ENCODE results near the gene ASIC2. TPM values are rescaled to one million over a fixed set of nuclear protein-coding genes. Genes with fewer than 3 reads are reported as not detected.

ASIC2 gene
- total RNA-seq, 3 donors from 2014 or later: 0.84 to 4.6 (median 0.98) TPM

DNA sequence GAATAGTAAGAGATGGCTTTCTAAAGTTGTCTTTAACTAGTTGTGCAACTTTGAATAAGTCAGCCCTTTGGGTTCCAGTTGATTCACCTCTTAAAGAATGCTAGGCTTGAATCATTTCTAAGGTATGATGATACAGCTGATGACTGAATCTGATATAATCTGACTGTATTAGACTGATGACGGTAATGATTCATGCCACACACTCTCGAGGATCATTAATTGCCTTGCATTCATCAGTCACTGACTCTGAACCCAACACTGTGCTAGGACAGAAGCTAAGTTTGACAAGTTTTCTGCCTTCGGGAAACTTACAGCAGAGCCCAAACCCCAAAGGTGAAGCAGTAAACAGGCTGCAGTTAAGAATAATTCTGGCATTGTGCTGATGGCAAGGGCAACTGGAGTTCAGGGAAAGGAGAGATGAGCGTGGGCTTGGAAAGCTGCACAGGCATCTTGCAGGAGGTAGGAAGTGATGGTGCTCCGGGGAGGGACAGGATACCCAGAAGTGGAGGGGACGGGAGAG lies 25.8 kb downstream of the ASIC2 start:
- Histone ChIP-seq H3K4me1 (ENCODE audit: low read depth) (no peaks in the 10 kb centered on the region), H3K4me3 (no peak overlapping the region), H3K36me3 (ENCODE audit: low read depth) (no peaks in the 10 kb centered on the region), H3K9me3 (no peaks in the 10 kb centered on the region)
- intact Hi-C loops (cut with DNase I, micrococcal nuclease): no loop called here
- DNase-seq: no peak
- TF ChIP-seq, protein P1, sequence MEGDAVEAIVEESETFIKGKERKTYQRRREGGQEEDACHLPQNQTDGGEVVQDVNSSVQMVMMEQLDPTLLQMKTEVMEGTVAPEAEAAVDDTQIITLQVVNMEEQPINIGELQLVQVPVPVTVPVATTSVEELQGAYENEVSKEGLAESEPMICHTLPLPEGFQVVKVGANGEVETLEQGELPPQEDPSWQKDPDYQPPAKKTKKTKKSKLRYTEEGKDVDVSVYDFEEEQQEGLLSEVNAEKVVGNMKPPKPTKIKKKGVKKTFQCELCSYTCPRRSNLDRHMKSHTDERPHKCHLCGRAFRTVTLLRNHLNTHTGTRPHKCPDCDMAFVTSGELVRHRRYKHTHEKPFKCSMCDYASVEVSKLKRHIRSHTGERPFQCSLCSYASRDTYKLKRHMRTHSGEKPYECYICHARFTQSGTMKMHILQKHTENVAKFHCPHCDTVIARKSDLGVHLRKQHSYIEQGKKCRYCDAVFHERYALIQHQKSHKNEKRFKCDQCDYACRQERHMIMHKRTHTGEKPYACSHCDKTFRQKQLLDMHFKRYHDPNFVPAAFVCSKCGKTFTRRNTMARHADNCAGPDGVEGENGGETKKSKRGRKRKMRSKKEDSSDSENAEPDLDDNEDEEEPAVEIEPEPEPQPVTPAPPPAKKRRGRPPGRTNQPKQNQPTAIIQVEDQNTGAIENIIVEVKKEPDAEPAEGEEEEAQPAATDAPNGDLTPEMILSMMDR (IDR thresholded peaks at IDR 0.05): no peak
- no peak for ATAC-seq

DNA sequence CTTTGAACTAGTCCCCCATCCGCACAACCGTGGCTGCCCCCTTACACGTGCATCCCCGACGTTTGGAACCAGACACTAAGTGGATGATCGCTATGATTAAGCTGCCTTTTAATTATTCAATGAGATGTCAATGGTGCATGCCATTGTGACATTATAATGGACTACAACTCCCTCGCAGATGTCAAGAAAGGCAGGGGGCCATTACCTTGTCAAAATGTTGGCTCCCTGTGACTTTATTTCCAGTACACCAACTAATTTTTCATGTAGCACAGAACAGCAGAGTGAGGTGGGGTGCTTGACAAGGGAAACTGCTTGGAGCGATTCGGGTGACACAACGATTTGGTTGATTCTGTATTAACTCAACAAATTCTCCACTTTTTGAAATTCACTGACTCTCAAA lies 26.5 kb downstream of the ASIC2 start:
- no peak for DNase-seq
- H3K36me3 ChIP-seq (ENCODE audit: low read depth): no peaks in the 10 kb centered on the region
- ATAC-seq: no peak
- H3K9me3 ChIP-seq: no peaks in the 10 kb centered on the region
- no peaks in the 10 kb centered on the region for H3K4me1 ChIP-seq (ENCODE audit: low read depth)
- no peak overlapping the region for H3K4me3 ChIP-seq
- intact Hi-C loops (cut with DNase I, micrococcal nuclease): no loop called here
- TF ChIP-seq, protein P1 (IDR thresholded peaks at IDR 0.05): no peak

DNA sequence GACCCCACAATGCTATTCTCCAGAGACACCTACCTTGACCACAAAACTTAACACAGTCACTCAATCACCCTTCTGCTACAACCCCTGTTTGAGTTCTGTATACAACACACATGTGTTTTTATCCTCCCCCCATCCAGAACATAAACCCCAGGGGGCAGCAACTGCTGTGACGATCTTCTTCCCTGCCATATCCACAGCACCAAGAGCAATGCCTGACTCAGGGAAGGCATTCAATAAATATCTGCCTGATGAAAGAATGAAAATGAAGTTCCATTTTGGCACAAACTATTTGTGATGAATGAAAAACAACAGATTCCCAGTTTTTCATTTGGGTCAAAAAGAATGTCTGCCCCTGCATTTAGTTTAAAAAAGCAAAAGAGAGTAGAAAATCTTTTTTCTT lies 27.0 kb downstream of the ASIC2 start:
- H3K4me1 ChIP-seq (ENCODE audit: low read depth): no peaks in the 10 kb centered on the region
- no peaks in the 10 kb centered on the region for H3K36me3 ChIP-seq (ENCODE audit: low read depth)
- ATAC-seq: no peak
- intact Hi-C loops (cut with DNase I, micrococcal nuclease): no loop called here
- TF ChIP-seq, protein P1 (IDR thresholded peaks at IDR 0.05): no peak
- H3K4me3 ChIP-seq: no peak overlapping the region
- H3K9me3 ChIP-seq: no peaks in the 10 kb centered on the region
- no peak for DNase-seq

DNA sequence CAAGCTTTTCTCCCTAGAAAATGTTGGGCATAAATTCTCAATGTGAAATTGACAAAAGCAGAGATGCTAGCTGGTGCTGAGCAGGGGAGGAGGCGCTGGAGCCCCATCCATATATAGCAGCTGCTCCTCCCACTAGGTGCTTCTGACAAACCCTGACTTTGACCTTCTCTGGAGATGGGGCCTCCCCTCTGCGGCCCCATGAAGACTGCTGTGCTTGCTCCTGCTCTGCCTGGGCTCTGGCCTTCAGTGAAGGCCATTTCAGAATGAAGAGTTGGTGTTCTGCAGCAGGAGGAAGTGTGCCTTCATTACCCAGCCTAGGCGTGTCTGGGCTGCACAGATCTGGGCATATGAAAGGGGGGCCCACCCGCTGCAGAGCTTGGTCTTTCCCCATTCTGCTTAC lies 29.7 kb downstream of the ASIC2 start:
- TF ChIP-seq, protein P1 (IDR thresholded peaks at IDR 0.05): no peak
- intact Hi-C loops (cut with DNase I, micrococcal nuclease): no loop called here
- DNase-seq (no peak), ATAC-seq (peak; percentile 17)
- H3K4me1 ChIP-seq (ENCODE audit: low read depth): peaks cover 3% of the 10 kb centered on the region
- H3K4me3 ChIP-seq: no peak overlapping the region
- H3K9me3 ChIP-seq: no peaks in the 10 kb centered on the region
- H3K36me3 ChIP-seq (ENCODE audit: low read depth): no peaks in the 10 kb centered on the region

DNA sequence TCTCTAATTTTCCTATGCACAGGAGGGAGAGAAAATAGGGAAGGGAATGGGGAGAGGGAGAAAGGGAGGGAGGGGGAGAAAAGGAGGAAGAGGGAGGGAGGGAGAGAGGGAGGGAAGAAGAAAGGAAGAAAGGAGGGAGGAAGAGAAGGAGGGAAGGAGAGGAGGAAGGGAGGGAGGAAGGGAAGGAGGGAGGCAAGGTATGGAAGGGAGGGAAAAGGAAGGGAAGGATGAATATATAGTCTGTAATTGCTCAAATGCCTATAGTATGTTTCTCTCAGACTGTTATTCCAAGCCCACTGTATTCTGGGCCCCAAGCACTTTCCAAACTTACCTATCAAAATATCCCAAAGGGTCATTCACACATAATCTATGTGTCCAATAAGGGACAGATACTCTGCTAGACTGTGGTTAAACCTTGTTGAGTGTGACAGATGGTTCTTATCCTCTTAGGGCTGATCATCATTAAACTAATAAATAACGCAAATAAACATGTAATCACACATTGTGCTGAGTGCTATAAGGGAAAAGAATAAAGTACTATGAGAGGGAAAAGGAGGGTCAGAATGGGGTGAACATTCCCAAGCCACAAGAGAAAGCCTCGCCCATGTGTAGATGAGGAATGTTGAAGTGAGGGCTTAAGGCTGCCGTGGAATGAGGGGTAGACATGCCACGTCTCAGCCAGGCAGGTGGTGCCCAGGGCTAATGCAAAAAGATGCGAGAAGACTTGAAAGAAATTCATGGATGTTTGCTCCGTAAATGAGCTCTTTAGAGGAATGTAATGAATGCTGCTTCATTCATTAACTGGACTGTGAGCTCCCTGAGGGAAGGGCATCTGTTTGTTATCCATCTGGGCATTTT lies 30.6 kb downstream of the ASIC2 start:
- Histone ChIP-seq H3K4me1 (ENCODE audit: low read depth) (peaks cover 3% of the 10 kb centered on the region), H3K9me3 (no peaks in the 10 kb centered on the region), H3K36me3 (ENCODE audit: low read depth) (no peaks in the 10 kb centered on the region), H3K4me3 (no peak overlapping the region)
- ATAC-seq (no peak), DNase-seq (no peak)
- TF ChIP-seq, protein P1 (IDR thresholded peaks at IDR 0.05): no peak
- intact Hi-C loops (cut with DNase I, micrococcal nuclease): no loop called here

Measured in mucosa of descending colon (tissue), 3 donors.